Right kidney (tissue), 1 donor: ENCODE measurements around the gene MLN.

Source experiments
- DNase-seq: peaks from one replicate; pipeline ENCODE4 v3.0.0-alpha.2; 2016

Gene MLN

GRCh38 chr6:33815854-33816253, 12.1 kb upstream of the MLN start:
- DNase-seq, result no peak

GRCh38 chr6:33813990-33814985, 10.5 kb upstream of the MLN start:
- no peak for DNase-seq

- no peak for DNase-seq
These were observed 9.6 kb upstream of the MLN start for GRCh38 chr6:33813246-33813904.

- peak; percentile 51 for DNase-seq
These were observed 8.9 kb upstream of the MLN start for GRCh38 chr6:33812669-33813068.

GRCh38 chr6:33809594-33809993, 5.8 kb upstream of the MLN start:
- DNase-seq, result no peak

GRCh38 chr6:33808641-33809180, 4.9 kb upstream of the MLN start:
- no peak for DNase-seq

- no peak for DNase-seq
These were observed 3.8 kb upstream of the MLN start for GRCh38 chr6:33807606-33808005.

- DNase-seq, result no peak
These were observed 3.0 kb upstream of the MLN start for GRCh38 chr6:33806841-33807240.

GRCh38 chr6:33802186-33802958, 1.4 kb downstream of the MLN start:
- DNase-seq, result no peak

GRCh38 chr6:33801611-33802010, 2.2 kb downstream of the MLN start:
- no peak for DNase-seq

GRCh38 chr6:33800248-33800969, 3.4 kb downstream of the MLN start:
- no peak for DNase-seq

- DNase-seq, result no peak
These were observed 4.2 kb downstream of the MLN start for GRCh38 chr6:33799454-33800113.

GRCh38 chr6:33798343-33798848, 5.4 kb downstream of the MLN start:
- no peak for DNase-seq

- no peak for DNase-seq
These were observed 6.0 kb downstream of the MLN start for GRCh38 chr6:33797626-33798342.

- no peak for DNase-seq
These were observed 8.7 kb downstream of the MLN start for GRCh38 chr6:33794910-33795623.

GRCh38 chr6:33792981-33793380, 10.8 kb downstream of the MLN start:
- DNase-seq, result no peak

- DNase-seq, result no peak
These were observed 12.2 kb downstream of the MLN start for GRCh38 chr6:33791620-33792019.

- no peak for DNase-seq
These were observed 12.9 kb downstream of the MLN start for GRCh38 chr6:33790910-33791309.

- DNase-seq, result no peak
These were observed 13.4 kb downstream of the MLN start for GRCh38 chr6:33790379-33790778.

GRCh38 chr6:33789550-33789895, 14.3 kb downstream of the MLN start:
- no peak for DNase-seq
